DOHH2 (cell line): ENCODE results near the gene GPR180.

Source experiments
- H3F3A ChIP-seq: fragments of 200-600 bp; sonication (generic), shearing (Covaris generic); 2 replicates; pipeline ENCODE4 v1.6.0; 2016; ENCODE audit warnings: antibody characterized with exemption, mild to moderate bottlenecking; ENCODE audit not compliant: control insufficient read depth, insufficient read depth
- H3K27ac ChIP-seq: fragments of 200-600 bp; sonication (generic); 2 replicates; pipeline ENCODE4 v1.5.1; 2014; ENCODE audit warnings: low read depth, mild to moderate bottlenecking, low read length, moderate library complexity
- H3K27me3 ChIP-seq: fragments of 200-600 bp; sonication (generic); 2 replicates; pipeline ENCODE4 v1.6.1; 2014; ENCODE audit warnings: mild to moderate bottlenecking, low read length, mixed read lengths; ENCODE audit not compliant: control insufficient read depth
- H3K36me3 ChIP-seq: fragments of 200-600 bp; sonication (generic); 2 replicates; pipeline ENCODE4 v1.6.1; 2014; ENCODE audit warnings: mild to moderate bottlenecking, low read length, moderate library complexity, mixed read lengths; ENCODE audit not compliant: control insufficient read depth
- H3K4me1 ChIP-seq: fragments of 200-600 bp; sonication (generic); 2 replicates; pipeline ENCODE4 v1.6.1; 2014; ENCODE audit warnings: mild to moderate bottlenecking, low read length, mixed read lengths; ENCODE audit not compliant: control insufficient read depth
- H3K4me2 ChIP-seq: fragments of 200-600 bp; sonication (generic); 2 replicates; pipeline ENCODE4 v1.6.0; 2014; ENCODE audit warnings: mild to moderate bottlenecking, low read length, moderate library complexity
- H3K4me3 ChIP-seq: fragments of 200-600 bp; sonication (generic); 2 replicates; pipeline ENCODE4 v1.5.1; 2014; ENCODE audit warnings: mild to moderate bottlenecking, low read length, mixed read lengths
- H3K79me2 ChIP-seq: fragments of 200-600 bp; sonication (generic); 2 replicates; pipeline ENCODE4 v1.6.1; 2014; ENCODE audit warnings: mild to moderate bottlenecking, low read length, mixed read lengths; ENCODE audit not compliant: control insufficient read depth
- H3K9me2 ChIP-seq: fragments of 200-600 bp; sonication (generic); replicated peaks from 2 replicates; pipeline ENCODE4 v1.6.1; 2014; ENCODE audit warnings: mild to moderate bottlenecking, low read length, mixed read lengths; ENCODE audit not compliant: control insufficient read depth
- H3K9me3 ChIP-seq: fragments of 200-600 bp; sonication (generic); 2 replicates; pipeline ENCODE4 v1.6.1; 2014; ENCODE audit warnings: antibody characterized with exemption, low read length, mixed read lengths; ENCODE audit not compliant: control insufficient read depth, insufficient read depth
- H4K20me1 ChIP-seq: fragments of 200-600 bp; sonication (generic); 2 replicates; pipeline ENCODE4 v1.6.0; 2014; ENCODE audit warnings: low read depth, mild to moderate bottlenecking, antibody characterized with exemption, low read length, moderate library complexity; ENCODE audit not compliant: control insufficient read depth, insufficient read depth
- CTCF ChIP-seq: fragments of 200-600 bp; sonication (generic); IDR thresholded peaks from one replicate; pipeline ENCODE4 v1.5.1; 2014; ENCODE audit warnings: antibody characterized with exemption, mild to moderate bottlenecking, low read depth, low read length; ENCODE audit not compliant: poor library complexity, severe bottlenecking
- EZH2phosphoT487 ChIP-seq: fragments of 200-600 bp; sonication (generic); IDR thresholded peaks from 2 replicates; pipeline ENCODE4 v1.6.1; 2017; ENCODE audit warnings: borderline replicate concordance, mild to moderate bottlenecking, antibody characterized with exemption, low read length, moderate library complexity, mixed read lengths

GPR180 gene

DNA sequence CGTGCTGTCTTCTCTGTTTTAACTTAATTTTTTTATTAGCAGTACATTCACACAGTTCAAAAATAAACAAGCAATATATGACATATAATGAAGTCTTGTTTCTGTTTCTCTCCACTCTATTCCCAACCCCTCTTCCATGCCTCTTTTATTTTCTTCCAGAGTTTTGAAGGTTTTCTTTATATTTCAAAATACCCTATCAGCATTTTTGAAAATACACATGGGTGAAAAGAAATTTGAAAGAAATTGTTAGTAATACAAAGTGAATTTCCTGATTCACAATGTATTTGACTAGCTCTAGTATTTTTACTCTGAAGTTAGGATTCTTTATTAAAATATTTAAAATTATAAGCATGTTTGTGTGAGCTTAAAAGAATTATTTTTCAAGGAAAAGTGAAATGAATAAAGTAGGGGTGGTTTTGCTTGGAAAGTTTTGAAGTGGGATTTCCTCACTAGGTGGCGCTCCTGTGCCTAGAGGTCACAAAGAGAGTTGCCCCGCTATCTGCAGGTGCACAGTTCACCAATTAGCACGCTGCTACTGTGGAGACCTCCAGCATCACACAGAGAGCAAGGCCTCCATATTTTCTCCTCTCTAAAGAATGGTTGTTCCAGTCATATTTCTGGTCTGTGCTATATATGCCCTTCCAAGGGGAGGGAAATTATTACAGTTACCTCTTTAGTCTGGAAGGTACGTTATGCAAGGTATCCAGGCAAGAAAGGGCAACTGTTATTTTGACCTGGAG is 73.1 kb downstream of the GPR180 start:
- Histone ChIP-seq H3K4me3 (no peak overlapping the region), H3K27me3 (no peaks in the 10 kb centered on the region), H3K36me3 (no peaks in the 10 kb centered on the region), H3K79me2 (no peaks in the 10 kb centered on the region), H3K9me2 (no peaks in the 10 kb centered on the region), H4K20me1 (no peaks in the 10 kb centered on the region), H3K9me3 (no peaks in the 10 kb centered on the region), H3K27ac (no peak overlapping the region), H3K4me1 (no peaks in the 10 kb centered on the region), H3K4me2 (no peak overlapping the region), H3F3A (no peaks in the 10 kb centered on the region)
- TF ChIP-seq CTCF = peak; percentile 66
- TF ChIP-seq EZH2phosphoT487 = no peak

DNA sequence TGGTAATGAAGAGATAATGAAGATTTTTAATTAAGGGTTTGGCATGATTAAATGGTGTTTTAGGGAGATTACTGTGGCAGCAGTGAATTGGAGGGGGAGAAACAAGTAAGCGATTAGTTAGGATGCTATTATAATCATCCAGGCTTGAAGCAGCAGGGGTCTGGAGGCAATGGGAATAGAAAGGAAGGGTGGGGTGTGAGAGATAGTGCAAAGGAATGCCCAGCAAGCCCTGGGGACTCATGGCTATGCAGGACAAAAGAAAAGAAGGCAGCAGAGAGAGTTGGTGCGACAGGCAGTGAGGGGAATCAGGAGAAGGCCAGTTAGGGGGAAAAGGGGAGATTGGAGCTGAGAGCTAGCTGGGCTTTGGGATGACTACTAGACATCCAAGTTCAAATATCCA is 76.1 kb downstream of the GPR180 start:
- no peaks in the 10 kb centered on the region for H3K79me2 ChIP-seq
- no peak for TF ChIP-seq EZH2phosphoT487
- no peak for TF ChIP-seq CTCF
- H3K9me3 ChIP-seq = no peaks in the 10 kb centered on the region
- no peaks in the 10 kb centered on the region for H4K20me1 ChIP-seq
- no peaks in the 10 kb centered on the region for H3K4me1 ChIP-seq
- H3K9me2 ChIP-seq = no peaks in the 10 kb centered on the region
- H3K27me3 ChIP-seq = no peaks in the 10 kb centered on the region
- no peaks in the 10 kb centered on the region for H3F3A ChIP-seq
- H3K27ac ChIP-seq = no peak overlapping the region
- no peak overlapping the region for H3K4me3 ChIP-seq
- no peaks in the 10 kb centered on the region for H3K36me3 ChIP-seq
- H3K4me2 ChIP-seq = no peak overlapping the region

DNA sequence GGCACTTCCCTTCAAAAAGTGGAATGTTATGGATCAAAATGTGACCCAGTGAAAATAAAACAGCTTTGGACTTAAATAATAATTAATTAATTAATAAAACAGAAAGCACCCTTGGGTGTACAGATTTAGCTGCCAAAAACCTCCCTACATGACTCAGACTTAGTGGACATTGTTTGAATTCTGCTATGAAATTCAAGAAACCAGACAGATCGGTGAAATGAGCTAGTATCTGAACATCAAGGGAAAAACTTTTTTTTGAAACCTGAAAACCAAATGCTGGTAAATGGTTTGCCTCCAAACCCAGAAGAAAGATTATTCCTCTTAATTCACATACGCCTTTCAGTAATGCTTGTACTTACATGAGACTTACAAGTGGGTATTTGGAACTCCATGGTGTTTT is 77.2 kb downstream of the GPR180 start:
- Histone ChIP-seq H3K9me2 (no peaks in the 10 kb centered on the region), H3K4me2 (no peak overlapping the region), H3K27ac (no peak overlapping the region), H4K20me1 (no peaks in the 10 kb centered on the region), H3K79me2 (no peaks in the 10 kb centered on the region), H3K4me3 (no peak overlapping the region), H3K27me3 (no peaks in the 10 kb centered on the region), H3F3A (no peaks in the 10 kb centered on the region), H3K4me1 (no peaks in the 10 kb centered on the region), H3K36me3 (no peaks in the 10 kb centered on the region), H3K9me3 (no peaks in the 10 kb centered on the region)
- no peak for TF ChIP-seq CTCF
- no peak for TF ChIP-seq EZH2phosphoT487
